Measurements from ENCODE around the gene IGF1. TPM values are rescaled to one million over a fixed set of nuclear protein-coding genes. Genes with fewer than 3 reads are reported as not detected.

Gene IGF1
- total and polyA plus RNA-seq, 10 of the 15 experiments (the other 5 are each of a cell fraction or from before 2014, with no cell fraction given) = 2.4 to 9.2 (median 3.5) TPM

- POLR2A ChIA-PET = no interaction called here
- no peak for FAIRE-seq
- 36% methylated on average over 3 of the region's 3 CpGs for WGBS (ENCODE audit: insufficient coverage, insufficient replicate concordance, low lambda C conversion rate, missing lambda C conversion rate)
- CTCF ChIA-PET = no interaction called here
- no TSS peak for BruUV-seq (replicated peaks)
- Histone ChIP-seq H3K4me1 (ENCODE audit: control insufficient read depth, insufficient read depth, low read length) (no peaks in the 10 kb centered on the region), H3K79me2 (ENCODE audit: control insufficient read depth, insufficient read depth, low read length) (no peaks in the 10 kb centered on the region), H3K4me3 (no peak overlapping the region), H3K9me3 (replicated peaks; ENCODE audit: control insufficient read depth, insufficient read depth, low read length) (no peaks in the 10 kb centered on the region; the same call in 2 of the 3 replicates), H2AFZ (ENCODE audit: control insufficient read depth, low read depth, low read length) (no peak overlapping the region), H3K27ac (ENCODE audit: control insufficient read depth, insufficient read depth) (no peak overlapping the region), H3K9ac (ENCODE audit: control insufficient read depth, insufficient read depth, low read length) (no peak overlapping the region), H4K20me1 (ENCODE audit: control insufficient read depth, insufficient read depth) (no peaks in the 10 kb centered on the region), H3K36me3 (ENCODE audit: control insufficient read depth in 2 of 2, insufficient read depth in 2 of 2, low read length in 1 of 2) (no peaks in the 10 kb centered on the region), H3K4me2 (ENCODE audit: control insufficient read depth, insufficient read depth) (no peak overlapping the region), H3K27me3 (replicated peaks in 1 of 2; ENCODE audit: control insufficient read depth in 2 of 2, insufficient read depth in 2 of 2, low read length in 1 of 2) (no peaks in the 10 kb centered on the region)
- TF ChIP-seq BCL11A (IDR thresholded peaks at IDR 0.05; ENCODE audit: low read depth, low read length) (no peak), MEF2A (IDR thresholded peaks at IDR 0.05; ENCODE audit: insufficient read depth, low read depth, low read length) (no peak), SMARCA5 (IDR thresholded peaks at IDR 0.05) (no peak), POLR2A (IDR thresholded peaks at IDR 0.05; ENCODE audit: low read depth, low read length) (no peak)
- ATAC-seq = no peak
- intact Hi-C loops (cut with micrococcal nuclease; ENCODE audit: unreplicated experiment) (no loop called here), in situ Hi-C loops (cut with MboI) (no loop called here)
- RAD21 ChIA-PET (ENCODE audit: unreplicated experiment) = no interaction called here
- DNase-seq (ENCODE audit: low read depth, low spot score) = no peak
- SMC1A ChIA-PET (ENCODE audit: uncharacterized antibody, unreplicated experiment) = interaction anchor here (1.0 kb wide), 1 partner anchor 31 kb away, joined by 3 read pairs; no protein-coding TSS in a partner anchor
Observed at GRCh38 chr12:102444093-102444492, 36.3 kb downstream of the IGF1 start.

DNA sequence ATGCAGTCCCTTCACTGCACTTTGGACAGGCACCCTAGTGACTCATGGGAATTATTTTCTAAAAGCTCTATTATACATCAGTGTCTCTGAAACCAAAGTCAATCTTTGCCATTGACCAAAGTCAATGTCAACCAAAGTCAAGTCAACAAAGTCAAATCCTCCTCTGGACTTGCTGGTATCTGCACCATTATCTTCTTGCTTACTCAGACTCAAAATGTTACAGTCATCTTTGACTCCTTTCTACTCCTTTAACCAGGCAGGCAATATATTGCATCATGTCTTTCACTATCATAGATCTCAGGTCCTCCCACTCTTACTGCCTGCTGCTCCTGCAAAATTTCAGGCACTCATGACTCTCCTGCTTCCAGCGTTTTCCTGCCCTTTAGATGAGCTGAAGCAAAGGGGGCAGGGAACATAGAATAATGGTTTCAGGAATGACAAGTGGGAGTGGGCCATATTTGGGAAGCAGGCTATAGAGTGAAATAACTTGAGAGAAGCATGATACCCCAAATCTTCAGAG, 39.2 kb downstream of the IGF1 start:
- Histone ChIP-seq H3K79me2 (ENCODE audit: control insufficient read depth, insufficient read depth, low read length) (no peaks in the 10 kb centered on the region), H3K36me3 (ENCODE audit: control insufficient read depth in 2 of 2, insufficient read depth in 2 of 2, low read length in 1 of 2) (no peaks in the 10 kb centered on the region), H4K20me1 (ENCODE audit: control insufficient read depth, insufficient read depth) (no peaks in the 10 kb centered on the region), H3K27ac (ENCODE audit: control insufficient read depth, insufficient read depth) (no peak overlapping the region), H3K4me2 (ENCODE audit: control insufficient read depth, insufficient read depth) (no peak overlapping the region), H3K4me1 (ENCODE audit: control insufficient read depth, insufficient read depth, low read length) (no peaks in the 10 kb centered on the region; the same call in 1 of the 2 replicates), H3K4me3 (no peak overlapping the region), H3K9ac (ENCODE audit: control insufficient read depth, insufficient read depth, low read length) (no peak overlapping the region), H3K27me3 (replicated peaks in 1 of 2; ENCODE audit: control insufficient read depth in 2 of 2, insufficient read depth in 2 of 2, low read length in 1 of 2) (no peaks in the 10 kb centered on the region), H2AFZ (ENCODE audit: control insufficient read depth, low read depth, low read length) (no peak overlapping the region), H3K9me3 (replicated peaks; ENCODE audit: control insufficient read depth, insufficient read depth, low read length) (no peaks in the 10 kb centered on the region; the same call in 2 of the 3 replicates)
- no peak for FAIRE-seq
- WGBS (ENCODE audit: insufficient coverage, insufficient replicate concordance, low lambda C conversion rate, missing lambda C conversion rate) = 0% methylated on average over 1 of the region's 1 CpG
- in situ Hi-C loops (cut with MboI) = no loop called here
- DNase-seq (ENCODE audit: low read depth, low spot score) = no peak
- SMC1A ChIA-PET (ENCODE audit: uncharacterized antibody, unreplicated experiment) = interaction anchor here (0.6 to 0.7 kb wide), 2 partner anchors 60 to 477 kb away, joined by 3 to 5 read pairs; no protein-coding TSS in a partner anchor
- intact Hi-C loops (cut with micrococcal nuclease; ENCODE audit: unreplicated experiment) = no loop called here
- POLR2A ChIA-PET = interaction anchor here (0.5 kb wide), 1 partner anchor 620 kb away, joined by 5 read pairs; no protein-coding TSS in a partner anchor
- RAD21 ChIA-PET (ENCODE audit: unreplicated experiment) = no interaction called here
- no TSS peak for BruUV-seq (replicated peaks)
- CTCF ChIA-PET = interaction anchor here (1.0 to 1.6 kb wide), 3 partner anchors 10 to 45 kb away, joined by 3 to 5 read pairs (median 3); no protein-coding TSS in a partner anchor
- ATAC-seq = no peak
- TF ChIP-seq NR2F1 (conservative IDR thresholded peaks at IDR 0.05) = no peak
- no peak for TF ChIP-seq NBN (IDR thresholded peaks at IDR 0.05)
- no peak for TF ChIP-seq E2F4 (IDR thresholded peaks at IDR 0.05; ENCODE audit: low read depth, low read length)
- TF ChIP-seq STAT1 (conservative IDR thresholded peaks at IDR 0.05) = no peak
- TF ChIP-seq, protein P1, sequence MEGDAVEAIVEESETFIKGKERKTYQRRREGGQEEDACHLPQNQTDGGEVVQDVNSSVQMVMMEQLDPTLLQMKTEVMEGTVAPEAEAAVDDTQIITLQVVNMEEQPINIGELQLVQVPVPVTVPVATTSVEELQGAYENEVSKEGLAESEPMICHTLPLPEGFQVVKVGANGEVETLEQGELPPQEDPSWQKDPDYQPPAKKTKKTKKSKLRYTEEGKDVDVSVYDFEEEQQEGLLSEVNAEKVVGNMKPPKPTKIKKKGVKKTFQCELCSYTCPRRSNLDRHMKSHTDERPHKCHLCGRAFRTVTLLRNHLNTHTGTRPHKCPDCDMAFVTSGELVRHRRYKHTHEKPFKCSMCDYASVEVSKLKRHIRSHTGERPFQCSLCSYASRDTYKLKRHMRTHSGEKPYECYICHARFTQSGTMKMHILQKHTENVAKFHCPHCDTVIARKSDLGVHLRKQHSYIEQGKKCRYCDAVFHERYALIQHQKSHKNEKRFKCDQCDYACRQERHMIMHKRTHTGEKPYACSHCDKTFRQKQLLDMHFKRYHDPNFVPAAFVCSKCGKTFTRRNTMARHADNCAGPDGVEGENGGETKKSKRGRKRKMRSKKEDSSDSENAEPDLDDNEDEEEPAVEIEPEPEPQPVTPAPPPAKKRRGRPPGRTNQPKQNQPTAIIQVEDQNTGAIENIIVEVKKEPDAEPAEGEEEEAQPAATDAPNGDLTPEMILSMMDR (IDR thresholded peaks at IDR 0.05 in 2 of 3, conservative IDR thresholded peaks at IDR 0.05 in 1 of 3; ENCODE audit: control insufficient read depth in 2 of 3, extremely low read depth in 1 of 3, insufficient read depth in 1 of 3, low read depth in 3 of 3, low read length in 3 of 3) = no peak
- no peak for TF ChIP-seq KAT2A (conservative IDR thresholded peaks at IDR 0.05; ENCODE audit: control insufficient read depth, low read depth, low read length)
- no peak for TF ChIP-seq HDAC2 (IDR thresholded peaks at IDR 0.05)
- TF ChIP-seq ZNF24 (IDR thresholded peaks at IDR 0.05) = no peak
- TF ChIP-seq MYC (IDR thresholded peaks at IDR 0.05; ENCODE audit: insufficient read depth, insufficient read length, insufficient replicate concordance, low read length, severe bottlenecking) = no peak
